Right lobe of liver (tissue), 4 donors: Measurements from ENCODE around the gene COL18A1.

Experiments
- CTCF ChIP-seq, 4 donors: fragments of 200-600 bp in 3 of 4; fragments of 450-650 bp in 1 of 4; IDR thresholded peaks; one replicate each; pipeline versions ENCODE4 v1.5.1 to v1.8.0; 2016 to 2022; ENCODE audit warnings: antibody characterized with exemption in 4 of 4, mild to moderate bottlenecking in 2 of 4
- POLR2A ChIP-seq: fragments of 450-650 bp; IDR thresholded peaks from one replicate; pipeline ENCODE4 v1.6.1; 2017; ENCODE audit warnings: antibody characterized with exemption, mild to moderate bottlenecking
- donor health status: DM: no; HTN: no; CAD: no.
- donor health status: DM: no; HTN: no; CAD: no.
- donor health status: DM: no; HTN: yes; CAD: no.

- TF ChIP-seq CTCF (IDR thresholded peaks at IDR 0.05) (no peak), POLR2A (no peak)
These were observed 85.2 kb downstream of the COL18A1 start for GRCh38 chr21:45490049-45490731.
